CD14-positive monocyte (primary cell): ENCODE measurements around the gene TARP.
A peak's percentile ranks its signal among the peaks of the same experiment; 100 is the strongest.

Experiments used
- DNase-seq, 3 donors: peaks; one replicate each; pipeline ENCODE4 v3.0.0-alpha.2; 2011 to 2022
- H2AFZ ChIP-seq: 2 replicates; pipeline ENCODE4 v1.6.0; 2012; ENCODE audit warnings: mild to moderate bottlenecking, low read depth, low read length, inconsistent platforms; ENCODE audit not compliant: insufficient read depth, poor library complexity, severe bottlenecking
- H3K27ac ChIP-seq, 2 donors: 1 replicate in 1 of 2; 2 replicates in 1 of 2; pipeline ENCODE4 v1.5.1; 2012 to 2013; ENCODE audit warnings: low read length in 2 of 2, control low read depth in 1 of 2, inconsistent platforms in 1 of 2, low read depth in 1 of 2, mild to moderate bottlenecking in 1 of 2
- H3K27me3 ChIP-seq, 2 donors: one replicate each; pipeline versions ENCODE4 v1.6.0 to v1.6.1; 2011 to 2013; ENCODE audit warnings: low read length in 2 of 2; ENCODE audit not compliant: control insufficient read depth in 2 of 2, insufficient read depth in 2 of 2
- H3K36me3 ChIP-seq, 2 donors: replicated peaks in 1 of 2; 1 replicate in 1 of 2; 2 replicates in 1 of 2; pipeline versions ENCODE4 v1.5.1 to v1.6.1; 2012 to 2013; ENCODE audit warnings: low read length in 2 of 2, control low read depth in 1 of 2, inconsistent platforms in 1 of 2, mild to moderate bottlenecking in 1 of 2; ENCODE audit not compliant: insufficient read depth in 2 of 2, control insufficient read depth in 1 of 2
- H3K4me1 ChIP-seq, 2 donors: 1 replicate in 1 of 2; 2 replicates in 1 of 2; pipeline versions ENCODE4 v1.5.1 to v1.6.1; 2012 to 2013; ENCODE audit warnings: low read length in 2 of 2, control low read depth in 1 of 2, inconsistent platforms in 1 of 2, mild to moderate bottlenecking in 1 of 2, moderate library complexity in 1 of 2; ENCODE audit not compliant: insufficient read depth in 2 of 2, control insufficient read depth in 1 of 2
- H3K4me2 ChIP-seq: replicated peaks from 2 replicates; pipeline ENCODE3; 2012; ENCODE audit warnings: low read length, moderate library complexity, mild to moderate bottlenecking; ENCODE audit not compliant: poor library complexity, severe bottlenecking; ENCODE audit errors: extremely low read depth
- H3K4me3 ChIP-seq, 3 experiments: fragments of 200-600 bp in 1 of 3; sonication (generic) in 1 of 3; replicated peaks in 1 of 3; 1 replicate in 2 of 3; 2 replicates in 1 of 3; pipeline ENCODE4 v1.5.1; 2011 to 2013; ENCODE audit warnings: low read length in 3 of 3, mild to moderate bottlenecking in 3 of 3, control low read depth in 2 of 3, low read depth in 2 of 3, inconsistent platforms in 1 of 3, moderate library complexity in 1 of 3
- H3K79me2 ChIP-seq: 2 replicates; pipeline ENCODE4 v1.6.0; 2012; ENCODE audit warnings: mild to moderate bottlenecking, control low read depth, inconsistent platforms, low read length, moderate library complexity; ENCODE audit not compliant: insufficient read depth
- H3K9ac ChIP-seq: 2 replicates; pipeline ENCODE4 v1.6.0; 2017; ENCODE audit warnings: low read length, mild to moderate bottlenecking; ENCODE audit not compliant: insufficient read depth, poor library complexity, severe bottlenecking
- H3K9me3 ChIP-seq, 2 donors: replicated peaks in 1 of 2; 1 replicate in 1 of 2; 2 replicates in 1 of 2; pipeline versions ENCODE4 v1.5.1 to v1.6.1; 2012 to 2013; ENCODE audit warnings: low read length in 2 of 2, control low read depth in 1 of 2; ENCODE audit not compliant: control insufficient read depth in 1 of 2, insufficient read depth in 1 of 2
- H4K20me1 ChIP-seq: 2 replicates; pipeline ENCODE4 v1.6.0; 2012; ENCODE audit warnings: mild to moderate bottlenecking, low read length, control low read depth, moderate library complexity; ENCODE audit not compliant: insufficient read depth
- H3K27ac Mint-ChIP-seq, 7 donors: one replicate each; pipeline ENCODE4 v1.8.0; 2020; ENCODE audit warnings: mild to moderate bottlenecking in 7 of 7, mixed read lengths in 7 of 7, moderate library complexity in 6 of 7, inconsistent platforms in 2 of 7
- H3K27me3 Mint-ChIP-seq, 3 donors: one replicate each; pipeline ENCODE4 v1.8.0; 2021 to 2022; ENCODE audit warnings: low read depth in 3 of 3, mild to moderate bottlenecking in 3 of 3, mixed read lengths in 3 of 3, moderate library complexity in 3 of 3, inconsistent platforms in 1 of 3
- H3K36me3 Mint-ChIP-seq, 2 donors: one replicate each; pipeline ENCODE4 v1.8.0; 2020; ENCODE audit warnings: mixed read lengths in 2 of 2, inconsistent platforms in 1 of 2, mild to moderate bottlenecking in 1 of 2
- H3K4me1 Mint-ChIP-seq: one replicate; pipeline ENCODE4 v1.8.0; 2020; ENCODE audit warnings: mild to moderate bottlenecking, mixed read lengths
- H3K4me3 Mint-ChIP-seq, 2 donors: one replicate each; pipeline ENCODE4 v1.8.0; 2020; ENCODE audit warnings: mild to moderate bottlenecking in 2 of 2, mixed read lengths in 2 of 2, moderate library complexity in 1 of 2
- H3K9me3 Mint-ChIP-seq, 7 donors: one replicate each; pipeline ENCODE4 v1.8.0; 2020 to 2022; ENCODE audit warnings: mixed read lengths in 7 of 7, mild to moderate bottlenecking in 6 of 7, moderate library complexity in 6 of 7, inconsistent platforms in 2 of 7
- WGBS: methylation state at CpG from one replicate; pipeline ENCODE4 v1.1.5; 2013; ENCODE audit warnings: missing lambda C conversion rate; ENCODE audit not compliant: insufficient coverage; 5-methylcytosine and 5-hydroxymethylcytosine counted together
- intact Hi-C, 2 donors: fragments of 100-400 bp; cut with micrococcal nuclease; formaldehyde crosslinking; loops; one replicate each; pipeline versions ENCODE4 v1.15.0 to v1.15.1; 2023
- TF ChIP-seq, protein P1 (sequence below): fragments of 200-600 bp; IDR thresholded peaks from one replicate; pipeline ENCODE4 v1.8.0; 2022; ENCODE audit warnings: antibody characterized with exemption, mild to moderate bottlenecking

Gene TARP

DNA sequence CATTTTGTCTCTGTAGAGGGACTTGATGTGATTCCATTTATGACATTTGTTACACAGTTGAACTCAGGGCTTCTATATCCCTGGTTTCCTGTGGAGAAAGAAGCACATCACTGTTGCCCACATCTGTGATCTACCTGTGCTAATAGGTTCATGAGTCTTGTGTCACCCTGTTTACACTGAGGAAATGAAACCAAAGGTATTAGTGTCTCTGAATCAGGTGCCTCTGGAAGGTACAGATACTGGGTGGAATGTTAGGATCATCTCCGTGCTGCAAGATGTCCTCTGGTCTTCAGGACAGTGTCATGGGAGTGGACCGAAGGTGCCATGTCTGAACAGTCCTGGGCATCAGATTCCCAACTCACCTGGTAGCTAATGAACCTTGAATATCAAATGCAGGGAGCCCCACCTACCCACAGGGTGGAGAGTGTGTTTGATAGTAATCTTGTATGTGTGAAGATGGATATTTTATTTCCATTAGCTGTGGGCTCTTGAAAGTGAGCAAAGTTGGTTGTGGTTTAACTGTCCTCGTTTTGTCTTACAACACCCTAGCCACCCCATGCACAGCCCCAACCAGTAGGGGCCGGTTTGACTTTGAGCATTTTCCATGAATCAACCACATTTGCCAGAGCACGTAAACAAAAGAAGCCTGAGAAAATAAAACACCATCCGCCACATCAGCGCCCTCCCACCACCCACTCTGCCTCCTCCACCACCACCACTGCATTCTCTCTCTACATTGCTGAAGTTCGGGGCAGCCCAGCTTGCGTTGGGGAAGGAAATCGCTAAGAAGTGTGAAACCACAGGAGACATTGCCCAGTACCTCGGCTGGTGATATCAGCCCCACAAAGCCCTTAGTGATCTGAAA is 40.7 kb downstream of the TARP start:
- no peaks in the 10 kb centered on the region for H3K9me3 ChIP-seq
- peaks cover 14 to 38% of the 10 kb centered on the region in 2 donors for H3K4me1 ChIP-seq
- peak overlapping the region; percentile 37 for H3K4me2 ChIP-seq
- WGBS: 24% methylated on average over 3 of the region's 11 CpGs
- H3K36me3 ChIP-seq: peaks cover 18 to 24% of the 10 kb centered on the region in 2 donors
- no peaks in the 10 kb centered on the region for H3K79me2 ChIP-seq
- H3K9ac ChIP-seq: no peak overlapping the region
- Mint-ChIP-seq H3K9me3 (no peaks in the 10 kb centered on the region), H3K27me3 (no peaks in the 10 kb centered on the region), H3K27ac (peak overlapping the region; percentile 19 to 78 (median 59)), H3K4me3 (peak overlapping the region; percentile 71 to 89), H3K36me3 (peaks cover 35% of the 10 kb centered on the region in 2 donors), H3K4me1 (peaks cover 45% of the 10 kb centered on the region)
- intact Hi-C loops: no loop called here
- DNase-seq: peak; percentile 6 to 19 (median 11)
- H3K4me3 ChIP-seq: peak overlapping the region in 1 of 3 experiments; percentile 24
- no peaks in the 10 kb centered on the region for H3K27me3 ChIP-seq
- no peaks in the 10 kb centered on the region for H4K20me1 ChIP-seq
- TF ChIP-seq, protein P1, sequence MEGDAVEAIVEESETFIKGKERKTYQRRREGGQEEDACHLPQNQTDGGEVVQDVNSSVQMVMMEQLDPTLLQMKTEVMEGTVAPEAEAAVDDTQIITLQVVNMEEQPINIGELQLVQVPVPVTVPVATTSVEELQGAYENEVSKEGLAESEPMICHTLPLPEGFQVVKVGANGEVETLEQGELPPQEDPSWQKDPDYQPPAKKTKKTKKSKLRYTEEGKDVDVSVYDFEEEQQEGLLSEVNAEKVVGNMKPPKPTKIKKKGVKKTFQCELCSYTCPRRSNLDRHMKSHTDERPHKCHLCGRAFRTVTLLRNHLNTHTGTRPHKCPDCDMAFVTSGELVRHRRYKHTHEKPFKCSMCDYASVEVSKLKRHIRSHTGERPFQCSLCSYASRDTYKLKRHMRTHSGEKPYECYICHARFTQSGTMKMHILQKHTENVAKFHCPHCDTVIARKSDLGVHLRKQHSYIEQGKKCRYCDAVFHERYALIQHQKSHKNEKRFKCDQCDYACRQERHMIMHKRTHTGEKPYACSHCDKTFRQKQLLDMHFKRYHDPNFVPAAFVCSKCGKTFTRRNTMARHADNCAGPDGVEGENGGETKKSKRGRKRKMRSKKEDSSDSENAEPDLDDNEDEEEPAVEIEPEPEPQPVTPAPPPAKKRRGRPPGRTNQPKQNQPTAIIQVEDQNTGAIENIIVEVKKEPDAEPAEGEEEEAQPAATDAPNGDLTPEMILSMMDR: no peak
- H3K27ac ChIP-seq: peak overlapping the region in 1 of 2 donors; percentile 40
- peak overlapping the region; percentile 50 for H2AFZ ChIP-seq

DNA sequence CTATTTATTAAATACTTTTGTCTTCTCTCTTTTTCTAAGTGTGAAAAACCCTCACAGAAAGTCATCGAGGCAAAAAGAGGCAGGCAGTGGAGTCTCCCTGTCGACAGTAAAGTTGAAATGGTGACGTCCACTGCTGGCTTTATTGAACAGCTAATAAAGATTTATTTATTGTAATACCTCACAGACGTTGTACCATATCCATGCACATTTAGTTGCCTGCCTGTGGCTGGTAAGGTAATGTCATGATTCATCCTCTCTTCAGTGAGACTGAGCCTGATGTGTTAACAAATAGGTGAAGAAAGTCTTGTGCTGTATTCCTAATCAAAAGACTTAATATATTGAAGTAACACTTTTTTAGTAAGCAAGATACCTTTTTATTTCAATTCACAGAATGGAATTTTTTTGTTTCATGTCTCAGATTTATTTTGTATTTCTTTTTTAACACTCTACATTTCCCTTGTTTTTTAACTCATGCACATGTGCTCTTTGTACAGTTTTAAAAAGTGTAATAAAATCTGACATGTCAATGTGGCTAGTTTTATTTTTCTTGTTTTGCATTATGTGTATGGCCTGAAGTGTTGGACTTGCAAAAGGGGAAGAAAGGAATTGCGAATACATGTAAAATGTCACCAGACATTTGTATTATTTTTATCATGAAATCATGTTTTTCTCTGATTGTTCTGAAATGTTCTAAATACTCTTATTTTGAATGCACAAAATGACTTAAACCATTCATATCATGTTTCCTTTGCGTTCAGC is 43.4 kb downstream of the TARP start:
- Mint-ChIP-seq H3K9me3 (no peaks in the 10 kb centered on the region), H3K4me3 (no peak overlapping the region)
- peaks cover 14 to 29% of the 10 kb centered on the region in 2 donors for H3K4me1 ChIP-seq

More for the DNA sequence above, 43.4 kb downstream of the TARP start:
- no peaks in the 10 kb centered on the region for H4K20me1 ChIP-seq
- peaks cover 53 to 54% of the 10 kb centered on the region in 2 donors for H3K36me3 Mint-ChIP-seq
- H2AFZ ChIP-seq: no peak overlapping the region
- DNase-seq: no peak
- TF ChIP-seq, protein P1: no peak
- WGBS: no CpG with 5 or more reads among the region's 6 CpGs
- no peak overlapping the region for H3K27ac ChIP-seq
- peaks cover 3% of the 10 kb centered on the region for H3K79me2 ChIP-seq
- peaks cover 18 to 41% of the 10 kb centered on the region in 2 donors for H3K36me3 ChIP-seq
- no peaks in the 10 kb centered on the region for H3K27me3 Mint-ChIP-seq
- intact Hi-C loops: no loop called here
- H3K4me2 ChIP-seq: no peak overlapping the region
- no peak overlapping the region for H3K9ac ChIP-seq
- no peaks in the 10 kb centered on the region for H3K27me3 ChIP-seq
- H3K27ac Mint-ChIP-seq: peak overlapping the region in 2 of 7 donors; percentile 1 to 37
- H3K4me1 Mint-ChIP-seq: peaks cover 45% of the 10 kb centered on the region
- no peak overlapping the region for H3K4me3 ChIP-seq
- H3K9me3 ChIP-seq: no peaks in the 10 kb centered on the region
